KOPT-K1 (cell line): ENCODE measurements around the gene GABPB2.

Source experiments
- H3K27ac ChIP-seq: fragments of 200-600 bp; sonication (generic); 2 replicates; pipeline ENCODE4 v1.5.1; 2016; ENCODE audit warnings: antibody characterized with exemption, mild to moderate bottlenecking, low read depth, low read length; ENCODE audit not compliant: poor library complexity, severe bottlenecking
- H3K36me3 ChIP-seq: fragments of 200-600 bp; sonication (generic); 2 replicates; pipeline ENCODE4 v1.5.1; 2017; ENCODE audit warnings: antibody characterized with exemption, mild to moderate bottlenecking, low read length, moderate library complexity; ENCODE audit not compliant: insufficient read depth
- H3K9me3 ChIP-seq: fragments of 200-600 bp; sonication (generic); 2 replicates; pipeline ENCODE4 v1.5.1; 2017; ENCODE audit warnings: antibody characterized with exemption, low read length, mild to moderate bottlenecking; ENCODE audit not compliant: insufficient read depth, poor library complexity, severe bottlenecking

GABPB2 gene

DNA sequence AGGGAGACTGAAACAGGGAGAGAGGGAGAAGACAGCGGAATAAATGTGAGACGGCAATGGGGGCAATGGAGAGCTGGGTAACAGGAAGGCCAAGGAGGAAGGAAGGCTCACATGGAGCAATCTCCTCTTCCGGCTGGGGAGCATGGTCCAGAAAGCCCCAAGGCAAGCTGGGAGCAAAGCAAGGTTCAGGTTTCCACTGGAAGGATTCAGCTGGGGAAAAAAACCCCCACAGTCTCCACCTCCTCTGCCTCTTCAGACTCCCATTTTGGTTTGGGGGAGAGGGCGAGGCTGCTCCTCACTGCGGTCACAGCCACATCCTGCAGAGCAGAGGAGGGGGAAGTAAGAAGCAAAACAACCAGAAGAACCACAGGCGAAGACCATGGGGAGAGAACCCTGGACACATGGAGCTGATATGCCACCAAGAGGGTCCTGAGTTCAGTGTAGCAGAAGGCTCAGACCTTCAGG, 86.5 kb downstream of the GABPB2 start:
- Histone ChIP-seq H3K27ac (peak overlapping the region; percentile 66), H3K36me3 (peaks cover 33% of the 10 kb centered on the region), H3K9me3 (no peaks in the 10 kb centered on the region)

DNA sequence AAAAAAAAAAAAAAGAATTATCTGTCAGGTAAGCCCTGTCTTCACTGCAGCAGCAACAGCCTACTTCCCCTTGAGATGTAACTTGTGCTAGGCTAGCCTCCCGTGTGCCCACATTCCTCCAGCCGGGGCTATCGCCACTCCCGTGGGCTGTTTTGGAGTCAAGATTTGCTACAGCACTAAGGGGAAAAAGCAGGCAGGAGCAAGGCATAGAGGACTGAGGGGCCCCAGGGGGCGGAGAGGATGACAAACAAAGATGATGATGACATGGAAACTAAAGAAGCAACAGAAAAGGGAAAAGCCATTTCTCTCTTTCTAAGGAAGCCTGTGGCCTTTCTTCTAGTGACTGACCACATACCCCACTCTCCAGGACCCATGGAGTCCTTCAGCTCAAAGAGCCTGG, 87.8 kb downstream of the GABPB2 start:
- Histone ChIP-seq H3K27ac (peak overlapping the region; percentile 11), H3K36me3 (peaks cover 33% of the 10 kb centered on the region), H3K9me3 (no peaks in the 10 kb centered on the region)

DNA sequence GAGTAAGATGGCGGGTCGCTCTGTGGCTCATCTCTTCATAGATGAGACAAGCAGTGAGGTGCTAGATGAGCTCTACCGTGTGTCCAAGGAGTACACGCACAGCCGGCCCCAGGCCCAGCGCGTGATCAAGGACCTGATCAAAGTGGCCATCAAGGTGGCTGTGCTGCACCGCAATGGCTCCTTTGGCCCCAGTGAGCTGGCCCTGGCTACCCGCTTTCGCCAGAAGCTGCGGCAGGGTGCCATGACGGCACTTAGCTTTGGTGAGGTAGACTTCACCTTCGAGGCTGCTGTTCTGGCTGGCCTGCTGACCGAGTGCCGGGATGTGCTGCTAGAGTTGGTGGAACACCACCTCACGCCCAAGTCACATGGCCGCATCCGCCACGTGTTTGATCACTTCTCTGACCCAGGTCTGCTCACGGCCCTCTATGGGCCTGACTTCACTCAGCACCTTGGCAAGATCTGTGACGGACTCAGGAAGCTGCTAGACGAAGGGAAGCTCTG, 88.2 kb downstream of the GABPB2 start:
- H3K27ac ChIP-seq = peak overlapping the region; percentile 11
- no peaks in the 10 kb centered on the region for H3K9me3 ChIP-seq
- peaks cover 33% of the 10 kb centered on the region for H3K36me3 ChIP-seq

DNA sequence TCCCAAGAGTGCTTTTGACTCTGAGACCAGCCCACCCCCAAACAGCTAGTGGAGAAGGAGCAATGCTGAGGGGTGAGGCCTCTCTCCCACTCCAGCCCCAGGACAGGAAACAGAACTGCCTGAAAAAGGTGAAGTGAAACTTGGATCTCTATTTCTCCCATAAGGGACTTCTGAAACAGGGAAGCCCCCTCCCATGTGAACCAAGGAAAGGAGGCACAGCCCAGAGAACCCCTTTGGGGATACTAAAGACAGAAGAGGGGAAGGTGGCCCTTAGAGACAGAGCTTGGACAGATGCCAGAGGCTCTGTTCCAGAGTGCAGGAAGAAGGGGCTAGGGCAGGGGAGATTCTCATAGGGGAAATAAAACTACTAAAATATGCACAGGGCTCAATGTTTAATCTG, 88.8 kb downstream of the GABPB2 start:
- H3K9me3 ChIP-seq = no peaks in the 10 kb centered on the region
- peaks cover 33% of the 10 kb centered on the region for H3K36me3 ChIP-seq
- H3K27ac ChIP-seq = no peak overlapping the region

DNA sequence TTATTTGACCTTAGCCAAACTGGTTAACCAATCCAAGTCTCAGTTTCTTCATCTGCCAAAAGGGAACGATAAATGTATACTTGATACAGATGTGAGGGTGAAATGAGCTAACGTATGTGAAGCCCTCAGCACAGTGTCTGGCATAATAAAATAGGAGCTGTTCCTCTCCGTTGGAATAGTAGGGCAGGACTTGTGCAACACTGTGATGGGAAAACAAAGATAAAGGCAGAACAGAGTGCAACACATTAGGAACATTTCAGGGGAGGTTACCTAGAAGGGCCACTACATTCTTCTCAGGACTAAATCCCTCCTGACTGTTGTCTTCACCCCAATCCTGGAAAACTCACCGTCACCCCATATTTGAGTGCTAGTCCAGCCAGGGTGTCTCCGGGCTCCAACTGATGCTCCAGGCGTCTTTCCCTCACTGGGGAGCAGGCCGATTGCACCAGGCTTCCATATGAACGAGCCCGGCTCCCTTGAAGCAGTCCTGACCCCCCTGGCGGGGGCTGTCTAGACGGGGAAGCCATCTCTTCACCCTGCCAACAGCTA, 94.2 kb downstream of the GABPB2 start:
- Histone ChIP-seq H3K27ac (peak overlapping the region; percentile 76), H3K9me3 (no peaks in the 10 kb centered on the region), H3K36me3 (peaks cover 41% of the 10 kb centered on the region)

DNA sequence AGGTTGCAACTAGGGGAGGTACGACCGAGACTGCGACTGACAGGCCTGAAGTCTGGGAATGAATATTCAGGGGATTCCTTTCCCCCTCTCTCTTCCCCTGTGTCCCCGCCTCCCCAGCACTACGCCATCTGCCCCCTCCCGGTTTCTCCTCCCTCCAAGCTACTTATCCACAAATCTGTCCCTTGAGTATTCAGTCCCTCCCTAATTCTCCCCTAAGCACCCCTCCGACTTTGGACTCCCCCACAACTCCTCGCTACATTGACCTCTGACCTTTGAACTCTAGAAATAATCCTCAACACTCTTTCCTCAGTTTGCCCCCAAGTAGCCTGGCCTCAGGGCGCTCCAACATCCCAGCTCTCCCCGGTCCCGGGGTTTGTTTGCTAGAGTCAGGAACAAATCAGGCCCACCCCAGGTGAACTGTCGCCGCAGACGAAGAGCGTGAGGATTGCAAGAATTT, 94.7 kb downstream of the GABPB2 start:
- H3K27ac ChIP-seq = peak overlapping the region; percentile 76
- peaks cover 42% of the 10 kb centered on the region for H3K36me3 ChIP-seq
- no peaks in the 10 kb centered on the region for H3K9me3 ChIP-seq

DNA sequence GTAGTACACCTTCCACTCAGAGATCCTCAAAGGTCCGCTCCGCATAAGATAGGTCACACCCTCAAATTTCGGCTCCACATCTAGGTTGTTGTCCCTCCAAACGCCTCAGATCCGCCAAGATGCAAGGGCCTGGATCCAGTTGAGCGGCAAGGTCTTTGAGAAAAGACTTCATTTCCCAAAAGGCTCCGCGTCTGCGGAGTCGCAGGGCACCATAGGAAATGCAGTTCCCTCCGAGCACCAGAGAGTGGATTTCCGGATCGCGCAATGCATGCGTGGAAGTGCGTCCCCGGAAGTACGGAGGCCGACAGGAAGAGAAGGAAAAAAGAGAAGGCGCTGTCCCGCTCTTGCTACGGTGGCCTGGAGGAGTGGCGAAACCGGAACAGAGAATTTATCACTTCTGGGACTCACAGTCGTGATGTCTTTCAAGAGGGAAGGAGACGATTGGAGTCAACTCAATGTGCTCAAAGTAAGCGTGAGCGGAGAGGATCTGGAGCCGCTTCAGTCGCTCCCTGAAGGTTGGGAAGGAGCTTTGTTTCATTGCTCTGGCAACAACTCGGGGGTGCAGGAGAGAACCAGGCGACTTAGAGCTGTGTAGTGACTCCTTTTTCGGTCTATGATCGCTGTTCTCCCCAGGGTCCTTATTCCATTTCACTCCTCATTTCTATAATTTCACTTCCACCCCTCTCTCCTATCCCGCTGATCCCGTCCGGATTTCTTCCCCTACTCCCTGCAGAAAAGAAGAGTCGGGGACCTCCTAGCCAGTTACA, 95.4 kb downstream of the GABPB2 start, which contains the start of the genes LYSMD1 and SCNM1:
Gene LYSMD1 (minus strand): TSS at position 165 of the 767 bp plus-strand sequence. CDS start 644 bp downstream, outside the sequence.
Gene SCNM1 (plus strand): TSS at position 407 of the 767 bp plus-strand sequence. CDS start 9 bp downstream, at position 416.
- H3K36me3 ChIP-seq = peaks cover 42% of the 10 kb centered on the region
- no peaks in the 10 kb centered on the region for H3K9me3 ChIP-seq
- H3K27ac ChIP-seq = peak within 1 kb of the TSS; percentile 76

DNA sequence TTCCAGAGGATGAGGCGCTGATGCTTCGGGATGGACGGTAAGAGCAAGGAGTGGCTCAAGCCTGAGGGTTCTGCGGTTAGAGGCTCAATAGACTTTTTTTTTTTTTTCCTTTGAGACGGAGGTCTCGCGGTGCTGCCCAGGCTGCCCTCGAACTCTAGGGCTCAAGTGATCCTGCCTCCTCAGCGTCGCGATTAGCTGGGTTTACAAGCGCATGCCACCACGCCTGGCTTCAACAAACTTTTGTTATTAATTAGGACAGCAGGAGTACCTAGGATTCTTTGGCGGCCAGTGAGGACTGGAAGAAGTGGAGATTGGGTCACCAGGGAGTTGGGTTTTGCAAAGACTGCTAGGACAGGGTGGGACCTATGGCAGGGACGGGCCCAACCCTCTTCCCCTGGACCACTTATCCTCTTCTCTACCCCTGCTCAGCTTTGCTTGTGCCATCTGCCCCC, 96.0 kb downstream of the GABPB2 start:
- peak overlapping the region; percentile 76 for H3K27ac ChIP-seq
- H3K9me3 ChIP-seq = no peaks in the 10 kb centered on the region
- H3K36me3 ChIP-seq = peaks cover 44% of the 10 kb centered on the region

DNA sequence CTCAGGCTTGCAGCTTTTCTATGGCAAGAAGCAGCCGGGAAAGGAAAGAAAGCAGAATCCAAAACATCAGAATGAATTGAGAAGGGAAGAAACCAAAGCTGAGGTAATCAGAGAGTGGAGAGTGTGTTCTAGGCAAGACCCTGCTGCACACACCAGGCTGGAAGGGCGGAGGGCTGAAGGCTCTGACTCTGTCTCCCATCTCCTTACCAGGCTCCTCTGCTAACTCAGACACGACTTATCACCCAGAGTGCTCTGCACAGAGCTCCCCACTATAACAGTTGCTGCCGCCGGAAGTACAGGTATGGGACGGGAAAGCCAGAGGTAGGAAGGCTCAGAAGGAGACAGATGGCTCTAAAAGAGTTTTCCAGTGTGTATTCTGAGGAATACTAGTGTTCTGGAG, 96.6 kb downstream of the GABPB2 start:
- peak overlapping the region; percentile 76 for H3K27ac ChIP-seq
- no peaks in the 10 kb centered on the region for H3K9me3 ChIP-seq
- peaks cover 48% of the 10 kb centered on the region for H3K36me3 ChIP-seq

DNA sequence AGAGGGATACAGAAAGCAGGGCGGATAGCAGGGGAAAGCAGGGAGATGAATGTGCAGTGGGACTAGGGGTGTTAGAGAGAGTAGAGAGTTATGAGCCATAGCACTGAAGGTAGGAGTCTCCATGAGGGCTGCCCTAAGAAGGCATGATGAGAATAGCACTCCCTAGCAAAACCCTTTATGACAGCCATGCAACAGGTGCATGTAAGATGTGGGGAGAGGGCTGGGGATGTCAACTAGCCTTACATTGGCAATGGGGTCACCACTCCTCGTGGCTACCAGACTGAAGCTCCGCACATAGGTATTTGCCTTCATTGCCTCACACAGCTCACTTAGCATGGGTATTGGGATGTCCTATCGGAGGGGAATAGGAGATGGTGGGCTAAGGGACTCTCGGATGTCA, 100.6 kb downstream of the GABPB2 start:
- H3K9me3 ChIP-seq = no peaks in the 10 kb centered on the region
- peaks cover 77% of the 10 kb centered on the region for H3K36me3 ChIP-seq
- H3K27ac ChIP-seq = no peak overlapping the region
